Natural killer cell (primary cell): ENCODE results near the gene DNAAF8. TPM values are rescaled to one million over a fixed set of nuclear protein-coding genes. Genes with fewer than 3 reads are reported as not detected.

Experiments
- ATAC-seq, 3 donors: fragments of 150-1000 bp in 2 of 3; fragments of 200-7000 bp in 1 of 3; cut with Tn5 transposase; 1 replicate in 1 of 3; 2 replicates in 2 of 3; pipeline ENCODE4 v1.10.0; 2021; ENCODE audit warnings: mild to moderate bottlenecking in 2 of 3, moderate library complexity in 2 of 3
- DNase-seq, 2 donors: peaks; one replicate each; pipeline versions ENCODE4 v3.0.0 to v3.0.0-alpha.2; 2013 to 2021; ENCODE audit warnings: mixed read lengths in 1 of 2
- H3K27ac ChIP-seq: one replicate; pipeline ENCODE4 v1.5.1; 2013; ENCODE audit warnings: mild to moderate bottlenecking, low read length
- H3K27me3 ChIP-seq: one replicate; pipeline ENCODE4 v1.6.1; 2013; ENCODE audit warnings: low read length; ENCODE audit not compliant: control insufficient read depth, insufficient read depth
- H3K36me3 ChIP-seq: one replicate; pipeline ENCODE4 v1.6.1; 2013; ENCODE audit warnings: low read length; ENCODE audit not compliant: control insufficient read depth, insufficient read depth
- H3K4me1 ChIP-seq: one replicate; pipeline ENCODE4 v1.6.1; 2013; ENCODE audit warnings: low read length; ENCODE audit not compliant: control insufficient read depth, insufficient read depth
- H3K4me3 ChIP-seq: one replicate; pipeline ENCODE4 v1.5.1; 2013; ENCODE audit warnings: low read length
- H3K9me3 ChIP-seq: one replicate; pipeline ENCODE4 v1.6.1; 2013; ENCODE audit warnings: low read length; ENCODE audit not compliant: control insufficient read depth, insufficient read depth
- H3K27ac Mint-ChIP-seq, 2 donors: one replicate each; pipeline ENCODE4 v1.8.0; 2022; ENCODE audit warnings: mild to moderate bottlenecking in 2 of 2, mixed read lengths in 2 of 2, moderate library complexity in 1 of 2
- H3K27me3 Mint-ChIP-seq, 2 donors: one replicate each; pipeline ENCODE4 v1.8.0; 2022; ENCODE audit warnings: low read depth in 2 of 2, mixed read lengths in 2 of 2
- H3K36me3 Mint-ChIP-seq: one replicate; pipeline ENCODE4 v1.8.0; 2022; ENCODE audit warnings: mixed read lengths
- H3K4me1 Mint-ChIP-seq, 2 donors: one replicate each; pipeline ENCODE4 v1.8.0; 2022; ENCODE audit warnings: mixed read lengths in 2 of 2
- H3K4me3 Mint-ChIP-seq: one replicate; pipeline ENCODE4 v1.8.0; 2022; ENCODE audit warnings: mild to moderate bottlenecking, moderate library complexity, mixed read lengths
- H3K9me3 Mint-ChIP-seq, 2 donors: one replicate each; pipeline ENCODE4 v1.8.0; 2022; ENCODE audit warnings: mixed read lengths in 2 of 2
- WGBS: methylation state at CpG from one replicate; pipeline ENCODE4 v1.1.7; 2013; ENCODE audit warnings: missing lambda C conversion rate; ENCODE audit not compliant: insufficient coverage; 5-methylcytosine and 5-hydroxymethylcytosine counted together
- intact Hi-C: fragments of 100-400 bp; cut with micrococcal nuclease; formaldehyde crosslinking; loops from one replicate; pipeline ENCODE4 v1.14.2; 2022
- total RNA-seq, 4 donors: library from RNA; stranded (reverse); fragments of 120-200 nt in 1 of 4; gene quantifications; one replicate each; pipeline versions ENCODE4 v1.2.3 to v1.2.4, GENCODE V29; 2013 to 2022
- TF ChIP-seq, protein P1 (sequence below): fragments of 200-600 bp; IDR thresholded peaks from one replicate; pipeline ENCODE4 v1.8.0; 2022; ENCODE audit warnings: antibody characterized with exemption

The DNAAF8 gene
- total RNA-seq, 3 donors from 2014 or later (not counting 1 experiment from before 2014, with no cell fraction given): 0.54 TPM; not detected in 2

DNA sequence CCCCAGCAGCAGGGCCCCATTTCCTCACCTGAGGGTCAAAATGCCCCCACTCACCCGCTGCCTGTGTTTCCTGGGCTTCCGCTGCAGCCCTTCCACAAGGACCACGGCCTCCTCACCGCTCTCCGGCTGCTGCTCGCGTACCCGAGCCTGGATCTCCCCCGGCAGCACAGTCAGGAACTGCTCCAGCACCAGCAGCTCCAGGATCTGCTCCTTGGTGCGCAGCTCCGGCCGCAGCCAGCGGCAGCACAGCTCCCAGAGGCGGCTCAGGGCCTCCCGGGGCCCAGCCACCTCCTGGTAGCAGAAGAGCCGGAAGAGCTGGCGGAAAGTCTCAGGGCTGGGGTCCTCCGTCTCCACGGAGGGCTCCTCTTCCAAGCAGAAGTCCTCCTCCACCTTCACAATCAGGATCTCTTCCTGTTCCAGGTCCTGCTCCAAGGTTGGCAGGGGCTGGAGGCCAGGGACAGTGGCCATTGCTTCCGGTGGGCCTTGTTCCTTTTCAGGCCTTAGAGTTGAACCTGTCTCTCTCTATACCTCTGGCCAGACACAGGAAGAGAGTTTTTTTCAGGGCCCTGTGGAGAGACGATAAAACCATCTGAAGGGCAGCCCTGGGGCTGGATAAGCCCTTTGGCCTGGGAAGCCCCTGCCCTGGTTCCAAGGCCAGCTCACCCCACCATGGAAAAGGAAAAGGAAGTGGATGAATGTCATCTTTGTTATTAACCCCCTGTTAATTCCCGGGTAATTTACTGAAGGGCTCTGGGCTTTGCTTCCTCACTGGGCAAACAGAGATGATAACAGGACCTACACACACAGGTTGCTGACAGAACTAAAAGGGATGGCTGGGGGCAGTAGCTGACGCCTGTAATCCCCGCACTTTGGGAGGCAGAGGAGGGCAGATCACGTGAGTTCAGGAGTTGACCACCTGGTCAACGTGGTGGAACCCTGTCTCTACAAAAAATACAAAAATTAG lies 31.5 kb downstream of the DNAAF8 start:
- H3K27ac Mint-ChIP-seq: peak overlapping the region; percentile 73 to 81
- Histone ChIP-seq H3K4me3 (no peak overlapping the region), H3K27me3 (no peaks in the 10 kb centered on the region), H3K9me3 (no peaks in the 10 kb centered on the region), H3K36me3 (peaks cover 19% of the 10 kb centered on the region), H3K4me1 (peaks cover 38% of the 10 kb centered on the region), H3K27ac (no peak overlapping the region)
- peak overlapping the region; percentile 88 for H3K4me3 Mint-ChIP-seq
- 83% methylated on average over 26 of the region's 26 CpGs for WGBS
- DNase-seq: no peak
- H3K27me3 Mint-ChIP-seq: no peaks in the 10 kb centered on the region
- intact Hi-C loops: loop anchor here (5.0 kb wide), 2 partner anchors 82 to 513 kb away; partner anchors contain the start of genes GLYR1 and UBN1
- ATAC-seq: no peak
- H3K4me1 Mint-ChIP-seq: peaks cover 30 to 34% of the 10 kb centered on the region in 2 donors
- TF ChIP-seq, protein P1, sequence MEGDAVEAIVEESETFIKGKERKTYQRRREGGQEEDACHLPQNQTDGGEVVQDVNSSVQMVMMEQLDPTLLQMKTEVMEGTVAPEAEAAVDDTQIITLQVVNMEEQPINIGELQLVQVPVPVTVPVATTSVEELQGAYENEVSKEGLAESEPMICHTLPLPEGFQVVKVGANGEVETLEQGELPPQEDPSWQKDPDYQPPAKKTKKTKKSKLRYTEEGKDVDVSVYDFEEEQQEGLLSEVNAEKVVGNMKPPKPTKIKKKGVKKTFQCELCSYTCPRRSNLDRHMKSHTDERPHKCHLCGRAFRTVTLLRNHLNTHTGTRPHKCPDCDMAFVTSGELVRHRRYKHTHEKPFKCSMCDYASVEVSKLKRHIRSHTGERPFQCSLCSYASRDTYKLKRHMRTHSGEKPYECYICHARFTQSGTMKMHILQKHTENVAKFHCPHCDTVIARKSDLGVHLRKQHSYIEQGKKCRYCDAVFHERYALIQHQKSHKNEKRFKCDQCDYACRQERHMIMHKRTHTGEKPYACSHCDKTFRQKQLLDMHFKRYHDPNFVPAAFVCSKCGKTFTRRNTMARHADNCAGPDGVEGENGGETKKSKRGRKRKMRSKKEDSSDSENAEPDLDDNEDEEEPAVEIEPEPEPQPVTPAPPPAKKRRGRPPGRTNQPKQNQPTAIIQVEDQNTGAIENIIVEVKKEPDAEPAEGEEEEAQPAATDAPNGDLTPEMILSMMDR: no peak
- no peaks in the 10 kb centered on the region for H3K9me3 Mint-ChIP-seq
- no peaks in the 10 kb centered on the region for H3K36me3 Mint-ChIP-seq

DNA sequence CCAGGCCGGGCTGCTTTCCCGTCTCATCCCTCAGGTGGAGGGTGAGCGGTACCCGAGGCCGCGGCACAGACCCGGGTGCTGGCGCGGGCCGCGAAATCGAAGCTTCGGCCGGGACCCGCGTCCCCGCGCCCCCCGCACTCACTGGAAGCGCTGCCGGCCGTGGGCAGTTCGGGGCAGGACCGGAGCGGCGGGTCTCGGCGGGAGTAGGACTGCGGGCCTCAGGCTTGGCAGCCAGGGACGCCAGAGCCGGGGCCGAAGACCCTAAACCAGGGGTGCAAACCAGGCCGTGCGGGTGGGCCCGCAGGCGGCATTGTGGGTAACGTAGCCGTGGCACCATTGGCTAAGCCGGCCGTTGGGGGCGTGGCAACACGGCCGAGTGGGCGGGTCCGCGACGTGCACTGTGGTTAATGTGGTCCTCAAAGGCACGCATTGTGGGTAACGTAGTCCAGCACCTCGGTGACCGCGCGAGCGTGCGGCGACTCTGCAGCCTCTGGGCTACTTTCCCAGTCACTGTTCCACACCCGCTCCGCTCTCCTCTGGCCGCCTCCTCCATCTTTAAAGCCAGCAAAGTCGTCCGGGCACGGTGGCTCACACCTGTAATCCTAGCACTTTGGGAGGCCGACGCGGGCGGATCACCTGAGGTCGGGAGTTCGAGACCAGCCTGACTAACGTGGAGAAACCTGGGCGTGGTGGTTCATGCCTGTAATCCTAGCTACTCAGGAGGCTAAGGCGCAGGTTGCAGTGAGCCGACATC lies 32.7 kb downstream of the DNAAF8 start, which contains the start of gene ZNF500:
Gene ZNF500 (minus strand): TSS at position 288 of the 754 bp plus-strand sequence. CDS start 1,184 bp downstream, outside the sequence.
- Histone ChIP-seq H3K4me3 (peak within 1 kb of the TSS; percentile 69), H3K4me1 (peaks cover 38% of the 10 kb centered on the region), H3K36me3 (peaks cover 11% of the 10 kb centered on the region), H3K27ac (peak within 1 kb of the TSS; percentile 73), H3K27me3 (no peaks in the 10 kb centered on the region), H3K9me3 (no peaks in the 10 kb centered on the region)
- TF ChIP-seq, protein P1: no peak
- intact Hi-C loops: loop anchor here (5.0 kb wide), 2 partner anchors 80 to 515 kb away; partner anchors contain the start of genes GLYR1 and UBN1
- DNase-seq (peak; percentile 95 to 96), ATAC-seq (peak; percentile 93 to 97 (median 97))
- Mint-ChIP-seq H3K27ac (peak within 1 kb of the TSS; percentile 86 to 88), H3K4me3 (peak within 1 kb of the TSS; percentile 92), H3K27me3 (no peaks in the 10 kb centered on the region), H3K9me3 (no peaks in the 10 kb centered on the region), H3K4me1 (peaks cover 30 to 34% of the 10 kb centered on the region in 2 donors), H3K36me3 (no peaks in the 10 kb centered on the region)
- 2% methylated on average over 72 of the region's 72 CpGs for WGBS

DNA sequence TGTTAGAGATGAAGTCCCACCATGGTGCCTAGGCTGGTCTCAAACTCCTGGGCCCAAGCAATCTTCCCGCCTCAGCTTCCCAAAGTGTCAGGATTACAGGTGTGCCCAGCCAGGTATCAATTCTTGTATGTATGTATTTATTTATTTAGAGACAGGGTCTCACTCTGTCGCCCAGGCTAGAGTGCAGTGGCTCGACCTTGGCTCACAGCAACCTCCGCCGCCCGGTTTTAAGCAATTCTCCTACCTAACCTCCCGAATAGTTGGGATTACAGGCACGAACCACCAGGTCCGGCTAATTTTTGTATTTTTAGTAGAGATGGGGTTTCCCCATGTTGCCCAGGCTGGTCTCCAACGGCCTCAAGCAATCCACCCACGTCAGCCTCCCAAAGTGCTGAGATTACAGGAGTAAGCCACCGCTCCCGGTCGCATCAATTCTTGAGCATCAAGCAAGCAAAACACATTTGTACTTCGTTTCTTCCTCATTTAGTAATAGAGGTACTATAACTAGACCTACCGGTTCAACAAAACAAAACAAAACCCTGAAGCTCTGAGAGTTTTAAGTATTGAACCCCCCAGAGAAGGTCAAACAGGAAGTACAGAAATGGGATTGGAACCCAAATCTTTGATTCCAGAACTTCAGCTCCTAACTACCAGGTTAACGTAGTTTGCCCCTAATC lies 33.7 kb downstream of the DNAAF8 start:
- Mint-ChIP-seq H3K27me3 (no peaks in the 10 kb centered on the region), H3K4me1 (peaks cover 30 to 34% of the 10 kb centered on the region in 2 donors), H3K36me3 (no peaks in the 10 kb centered on the region), H3K4me3 (peak overlapping the region; percentile 92), H3K9me3 (no peaks in the 10 kb centered on the region), H3K27ac (peak overlapping the region; percentile 86 to 88)
- ATAC-seq (no peak), DNase-seq (peak in 1 of 2 donors; percentile 48)
- Histone ChIP-seq H3K27me3 (no peaks in the 10 kb centered on the region), H3K27ac (peak overlapping the region; percentile 73), H3K4me1 (peaks cover 38% of the 10 kb centered on the region), H3K36me3 (peaks cover 8% of the 10 kb centered on the region), H3K9me3 (no peaks in the 10 kb centered on the region), H3K4me3 (peak overlapping the region; percentile 69)
- intact Hi-C loops: loop anchor here (1.0 to 5.0 kb wide), 4 partner anchors 33 to 516 kb away; partner anchors contain the start of genes ANKS3, DNAAF8, GLYR1 and UBN1
- TF ChIP-seq, protein P1: no peak
- 34% methylated on average over 14 of the region's 17 CpGs for WGBS
